GM19467 (cell line): ENCODE results near the gene BCAS3.

Experiments
- ATAC-seq: cut with Tn5 transposase; IDR thresholded peaks from one replicate; pipeline ENCODE4 v1.9.1; 2021; ENCODE audit warnings: mild to moderate bottlenecking, moderate library complexity; ENCODE audit not compliant: unreplicated experiment

The BCAS3 gene

DNA sequence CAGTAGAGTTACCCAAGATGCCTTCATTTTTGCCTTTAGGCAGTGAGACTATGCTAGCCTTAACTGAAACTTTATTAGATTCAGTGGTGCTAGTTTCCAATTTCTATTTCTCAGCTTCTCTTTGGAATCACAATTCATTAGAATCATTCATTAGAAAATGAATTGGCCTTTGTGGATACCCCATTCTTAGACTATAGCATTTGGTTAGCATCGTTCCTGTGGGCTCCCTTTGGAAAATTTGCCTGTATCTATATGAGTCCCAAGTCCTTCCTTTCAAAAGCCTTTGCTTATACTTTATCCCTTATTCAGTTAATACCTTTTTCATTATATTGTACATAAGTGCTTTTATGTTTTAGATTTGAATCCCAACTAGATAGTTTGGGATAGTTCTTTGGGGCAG, 535.0 kb downstream of the BCAS3 start:
- no peak for ATAC-seq

DNA sequence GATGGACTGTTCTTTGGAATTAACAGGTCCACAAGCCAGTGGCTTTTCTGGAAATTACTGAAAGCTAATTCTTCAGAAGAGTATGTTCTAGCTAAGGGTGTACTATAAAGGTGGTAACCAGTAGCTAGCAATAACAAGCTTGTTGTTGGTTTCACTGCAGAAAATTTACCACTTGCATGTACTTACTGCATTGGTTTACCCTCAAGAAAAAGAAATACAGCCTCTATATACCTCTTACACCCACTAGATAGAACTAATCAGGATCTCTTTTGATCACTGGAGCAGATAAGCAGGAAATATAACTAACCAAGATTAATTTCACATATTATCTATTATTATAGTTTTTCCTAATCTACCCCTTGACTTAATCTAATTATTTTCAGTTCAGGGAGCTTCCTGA, 537.1 kb downstream of the BCAS3 start:
- no peak for ATAC-seq

DNA sequence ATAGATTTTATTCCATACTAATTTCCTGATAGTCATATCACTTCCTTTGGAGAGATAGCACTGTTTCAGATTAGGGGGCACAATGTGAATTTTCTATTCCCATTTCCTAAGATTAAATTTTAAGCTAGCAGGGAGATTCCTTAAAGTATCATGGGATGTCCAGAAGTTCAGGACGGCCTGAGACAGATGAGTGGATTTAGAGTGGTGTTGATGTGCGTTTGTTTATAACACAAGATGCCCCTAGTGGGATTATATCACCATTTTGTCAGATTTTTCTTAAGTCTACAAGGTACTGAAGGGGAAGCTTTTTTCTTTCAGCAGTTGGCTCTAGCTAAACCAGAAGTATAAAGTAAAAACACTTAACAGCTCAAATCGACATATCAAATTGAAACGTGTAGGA, 538.4 kb downstream of the BCAS3 start:
- no peak for ATAC-seq

DNA sequence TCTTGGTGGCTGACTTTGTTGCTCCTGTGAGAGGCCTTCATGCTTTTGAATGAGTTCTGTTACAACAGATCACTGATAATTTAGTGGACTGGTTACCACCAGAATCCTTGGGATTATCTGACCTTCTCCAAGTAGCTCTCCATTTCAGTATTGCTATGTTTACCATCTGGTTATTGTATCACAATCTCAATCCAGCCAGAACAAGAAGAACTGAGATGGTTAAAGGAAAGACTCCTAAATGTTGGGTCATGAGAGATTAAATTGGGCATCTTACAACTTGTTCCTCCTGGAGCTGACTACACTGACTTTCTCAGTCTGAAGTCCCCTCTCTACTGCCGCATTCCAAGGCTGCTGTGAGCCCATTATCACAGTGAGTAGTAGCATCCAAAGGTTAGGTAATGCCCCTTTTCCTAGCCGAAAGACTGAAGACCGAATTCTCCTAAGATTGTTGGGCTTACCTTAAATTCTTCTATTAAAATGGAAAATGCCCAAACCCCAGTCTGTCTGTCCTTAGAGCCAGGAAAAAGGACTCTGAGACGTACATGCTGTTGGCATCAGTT, 540.3 kb downstream of the BCAS3 start:
- no peak for ATAC-seq

DNA sequence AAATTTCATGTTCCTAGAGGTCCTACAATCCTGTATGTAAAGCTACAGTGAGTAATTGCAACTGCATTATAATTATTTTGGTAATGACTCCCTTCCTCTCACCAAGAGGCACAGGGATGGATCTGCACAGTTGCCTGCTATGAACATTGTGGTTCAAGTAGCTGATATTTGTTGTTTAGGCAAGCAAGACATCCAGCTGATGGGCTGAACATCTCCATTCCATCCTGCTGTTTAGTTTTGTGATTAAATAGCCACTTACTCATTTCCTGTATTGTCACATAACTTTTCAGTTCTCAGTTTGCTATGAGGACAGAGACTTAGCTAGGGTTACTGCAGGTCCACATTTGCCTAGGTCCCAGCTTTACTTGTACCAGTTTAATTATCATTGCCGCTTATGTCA, 540.8 kb downstream of the BCAS3 start:
- ATAC-seq, result no peak

DNA sequence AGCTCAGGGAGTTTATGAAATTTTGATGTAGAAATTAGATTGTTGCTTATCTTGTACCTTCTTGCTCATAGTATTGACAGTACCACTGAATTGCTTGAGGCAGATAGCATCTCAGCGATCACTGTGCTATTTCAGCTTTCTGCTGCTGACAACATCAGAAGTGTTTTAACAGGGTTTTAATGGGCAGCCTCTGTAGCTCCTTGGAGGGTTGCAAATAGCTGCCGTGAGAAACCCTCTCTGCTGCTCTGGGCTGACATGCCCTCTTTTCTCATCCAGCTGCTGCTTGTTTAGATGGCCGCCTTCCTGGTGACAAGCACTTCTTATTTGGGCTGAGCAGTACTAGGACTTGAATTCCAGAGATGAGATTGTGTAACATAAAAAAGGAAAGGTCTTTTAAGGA, 541.8 kb downstream of the BCAS3 start:
- ATAC-seq, result no peak

DNA sequence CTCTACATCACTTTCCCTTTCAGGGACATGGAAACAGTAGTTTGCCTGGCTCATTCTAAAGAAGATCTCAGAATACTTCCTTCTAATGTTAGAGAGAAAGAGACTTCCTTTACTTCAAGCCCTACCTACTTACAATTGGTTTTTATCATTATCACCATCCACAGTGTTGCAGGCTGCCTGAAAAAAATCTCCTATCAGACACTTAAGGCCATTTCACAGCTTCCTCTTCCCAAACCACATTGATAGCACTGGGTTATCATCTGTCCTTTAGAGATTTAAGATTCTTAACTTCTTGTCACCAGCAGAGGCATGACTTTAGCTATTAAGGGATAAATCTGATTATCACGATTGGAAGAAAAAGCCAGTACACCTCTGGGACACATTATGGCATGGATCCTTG, 543.5 kb downstream of the BCAS3 start:
- no peak for ATAC-seq

DNA sequence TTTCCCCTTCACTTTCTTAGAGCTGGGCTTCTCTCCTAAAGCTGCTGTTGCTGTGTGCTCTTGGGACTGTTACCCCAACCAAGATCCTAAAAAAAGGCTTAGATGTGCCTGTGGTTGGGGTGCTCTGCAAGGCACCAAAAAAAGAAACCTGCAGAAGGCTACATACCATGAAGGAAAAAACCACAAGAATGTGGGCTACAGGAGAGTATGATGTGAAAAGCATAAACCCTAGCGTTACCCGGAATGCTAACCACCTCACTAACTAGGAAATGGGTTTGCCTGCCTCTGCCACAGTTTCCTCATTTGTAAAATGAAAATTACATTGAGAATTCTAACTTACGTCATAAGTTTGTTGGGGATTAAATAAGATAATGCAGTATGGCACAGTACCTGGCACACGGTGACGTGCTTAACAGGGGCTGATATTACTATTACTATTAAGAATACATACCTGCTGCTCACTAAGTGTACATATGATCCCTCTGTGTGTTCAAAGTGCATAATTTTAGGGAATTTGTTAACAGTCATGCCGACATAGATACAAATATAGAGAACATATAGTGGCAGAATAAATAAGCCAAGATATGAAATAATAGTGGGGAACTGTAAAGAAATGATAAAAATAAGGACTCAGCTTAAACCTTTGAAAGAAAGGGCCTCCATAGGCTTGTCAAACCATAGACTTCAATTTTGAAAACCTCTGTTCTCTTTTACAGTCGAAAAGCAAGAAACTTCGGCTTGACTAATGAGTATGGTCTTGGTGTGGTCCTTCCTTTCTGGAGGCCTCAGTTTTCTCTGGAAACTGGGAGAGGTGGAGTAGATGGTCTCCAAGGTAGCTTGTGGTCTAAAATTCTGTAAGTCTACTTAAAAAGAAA, 544.2 kb downstream of the BCAS3 start:
- ATAC-seq, result no peak

DNA sequence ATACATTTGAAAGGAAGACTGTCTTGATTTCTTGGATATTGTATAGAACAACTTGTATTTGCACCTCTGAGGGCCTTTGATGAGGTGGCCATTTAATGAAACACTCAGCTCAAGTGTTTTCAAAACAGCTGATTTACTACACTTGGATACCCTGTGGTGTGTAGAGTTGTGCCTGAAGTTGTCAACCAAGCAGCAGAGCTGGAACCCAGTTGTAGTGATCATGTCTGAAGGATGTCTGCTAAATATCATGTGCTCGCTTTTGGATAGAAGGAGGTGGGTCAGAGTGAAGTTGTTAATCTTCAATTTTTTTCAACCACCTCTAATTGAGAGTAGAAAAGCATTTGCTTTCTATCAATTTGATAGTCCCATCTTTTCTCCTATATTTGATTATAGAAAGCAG, 546.1 kb downstream of the BCAS3 start:
- no peak for ATAC-seq

DNA sequence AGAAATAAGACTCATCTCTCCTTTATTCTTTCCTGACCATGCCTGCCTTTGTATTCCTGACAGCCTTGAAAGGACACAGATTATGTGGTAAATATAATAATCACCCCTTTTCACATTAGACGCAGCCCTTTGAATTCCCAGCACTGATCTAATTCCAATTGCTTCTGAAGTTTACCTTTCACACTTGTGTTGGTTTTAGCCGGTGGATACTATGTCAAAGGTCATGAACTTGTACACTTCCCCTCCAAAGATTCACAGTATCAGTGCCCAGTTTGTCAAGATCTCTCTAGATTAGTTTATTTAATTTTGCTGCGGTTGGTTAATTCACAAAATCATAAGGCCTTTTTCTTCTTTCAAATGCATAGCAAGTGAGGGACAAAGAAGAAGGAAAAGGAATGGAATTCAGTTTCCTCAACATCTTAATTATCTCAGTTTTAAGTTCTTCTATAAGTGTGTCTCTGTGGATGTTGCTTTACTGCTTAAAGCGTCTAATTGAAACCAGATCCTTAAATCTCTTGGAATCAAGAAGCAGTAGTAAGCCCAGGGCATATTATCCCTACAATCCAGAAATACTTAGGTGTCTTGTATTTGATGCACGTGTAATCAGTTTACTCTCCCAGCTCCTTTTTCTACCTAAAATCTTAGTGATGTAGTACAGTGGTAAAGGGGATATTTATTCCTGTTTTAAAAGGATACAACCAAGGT, 547.7 kb downstream of the BCAS3 start:
- no peak for ATAC-seq

DNA sequence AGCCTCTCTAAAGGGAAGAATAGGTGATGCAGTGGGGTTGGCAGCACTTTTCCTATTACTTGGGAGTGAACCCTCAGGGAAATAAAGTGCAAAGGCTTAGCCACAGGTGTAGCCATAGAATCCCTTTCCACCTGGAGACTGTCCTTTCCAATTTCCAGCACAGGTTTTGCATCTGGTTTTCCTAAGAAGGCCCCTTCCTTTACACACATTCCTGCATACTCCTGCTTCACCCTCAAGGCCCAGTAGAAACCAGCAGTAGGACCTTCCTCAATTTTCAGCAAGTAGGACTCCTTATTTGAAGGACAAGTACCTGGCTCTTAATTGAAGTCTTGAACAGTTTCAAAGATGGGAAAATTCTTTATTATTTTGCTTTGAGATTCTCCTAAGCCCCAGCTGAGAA, 550.2 kb downstream of the BCAS3 start:
- no peak for ATAC-seq

DNA sequence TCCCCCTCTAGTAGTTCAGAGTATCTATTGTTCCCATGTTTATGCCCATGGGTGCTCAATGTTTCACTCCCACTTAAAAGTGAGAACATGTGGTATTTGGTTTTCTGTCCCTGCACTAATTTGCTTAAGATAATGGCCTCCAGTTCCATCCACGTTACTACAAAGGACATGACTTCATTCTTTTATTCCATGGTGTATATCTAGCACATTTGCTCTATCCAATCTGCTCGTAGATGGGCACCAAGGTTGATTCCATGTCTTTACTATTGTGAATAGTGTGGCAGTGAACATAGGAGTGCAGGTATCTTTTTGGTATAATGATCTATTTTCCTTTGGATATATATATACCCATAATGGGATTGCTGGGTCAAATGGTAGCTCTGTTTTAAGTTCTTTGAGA, 552.8 kb downstream of the BCAS3 start:
- ATAC-seq, result no peak

DNA sequence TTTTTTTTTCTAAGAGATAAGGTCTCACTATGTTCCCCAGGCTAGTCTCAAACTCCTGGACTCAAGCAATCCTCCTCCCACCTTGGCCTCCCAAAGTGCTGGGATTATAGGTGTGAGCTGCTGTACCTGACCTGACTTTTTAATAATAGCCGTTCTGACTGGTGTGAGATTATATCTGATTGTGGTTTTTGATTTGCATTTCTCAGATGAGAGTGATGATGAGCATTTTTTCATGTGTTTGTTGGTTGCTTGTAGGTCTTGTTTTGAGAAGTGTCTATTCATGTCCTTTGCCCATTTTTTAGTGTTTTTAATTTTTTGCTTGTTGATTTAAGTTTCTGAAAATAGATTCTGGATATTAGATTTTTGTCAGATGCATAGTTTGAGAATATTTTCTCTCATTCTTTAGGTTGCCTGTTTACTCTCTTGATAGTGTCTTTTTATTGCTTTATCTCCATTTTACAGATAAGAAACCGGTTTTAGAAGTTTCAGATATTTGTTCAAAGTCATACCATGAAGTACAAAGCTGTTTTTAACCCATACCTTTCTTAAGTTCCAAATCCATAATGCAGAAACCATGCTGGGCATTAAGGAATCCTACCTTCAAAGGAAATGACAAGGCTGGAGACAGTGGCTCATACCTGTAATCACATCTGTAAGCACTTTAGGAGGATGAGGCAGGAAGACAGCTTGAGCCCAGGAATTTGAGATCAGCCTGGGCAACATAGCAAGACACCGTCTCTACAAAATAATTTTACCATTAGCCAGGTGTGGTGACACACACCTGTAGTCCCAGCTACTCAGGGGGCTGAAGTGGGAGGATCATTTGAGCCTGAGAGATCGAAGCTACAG, 553.5 kb downstream of the BCAS3 start:
- no peak for ATAC-seq

DNA sequence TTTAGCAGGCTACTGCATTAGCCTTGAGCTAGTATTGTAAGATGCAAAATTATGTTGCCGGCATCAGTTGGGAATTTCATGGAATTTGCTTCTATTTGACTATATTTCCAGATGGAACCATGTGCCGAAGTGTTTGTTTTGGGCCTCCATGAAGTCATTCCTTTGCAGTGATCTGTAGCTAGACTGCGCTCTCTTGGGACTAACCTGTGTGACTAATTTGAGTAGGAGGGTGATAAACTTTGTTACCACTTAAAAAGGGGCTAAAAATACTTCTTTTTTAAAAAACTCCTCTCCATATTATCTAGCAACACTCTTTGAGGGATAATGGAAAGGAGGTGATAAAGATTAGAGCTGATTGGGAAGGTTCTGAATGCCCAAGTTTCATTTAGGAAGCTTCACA, 555.2 kb downstream of the BCAS3 start:
- ATAC-seq, result no peak

DNA sequence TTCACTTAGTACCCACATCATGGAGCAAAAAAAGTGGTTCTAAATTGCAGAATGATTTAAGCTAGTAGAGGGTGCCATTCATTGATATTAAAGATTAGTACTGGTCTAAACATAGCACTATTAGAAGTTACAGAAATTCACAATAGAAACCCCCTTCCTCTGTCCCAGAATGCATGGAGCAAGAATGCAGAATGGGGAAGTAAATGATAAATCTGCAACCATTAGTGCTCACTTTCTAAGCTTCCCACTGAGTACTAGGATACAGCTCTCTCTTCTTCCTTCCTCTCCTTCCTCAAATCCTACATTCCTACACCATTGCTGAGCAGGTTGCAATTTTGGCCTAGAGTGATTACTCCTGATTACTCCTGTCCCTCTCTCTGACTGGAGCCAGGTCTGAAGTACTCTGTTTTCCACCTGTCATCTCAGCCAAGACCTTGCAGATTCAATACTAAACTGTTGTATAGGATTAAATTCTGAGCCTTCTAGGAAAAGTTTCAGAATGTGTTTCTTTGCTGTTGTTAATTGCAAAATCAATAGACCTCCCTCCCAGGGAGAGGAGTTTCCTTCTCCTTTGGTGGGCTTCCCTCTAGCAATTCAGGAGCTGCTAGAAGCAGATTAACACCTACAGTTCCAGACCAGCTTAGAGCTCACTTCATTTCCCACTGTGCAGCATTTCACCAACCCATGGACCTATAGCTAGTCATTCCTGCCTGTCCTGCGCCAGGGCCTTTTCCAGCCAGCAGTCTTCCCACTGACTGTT, 556.5 kb downstream of the BCAS3 start:
- no peak for ATAC-seq

DNA sequence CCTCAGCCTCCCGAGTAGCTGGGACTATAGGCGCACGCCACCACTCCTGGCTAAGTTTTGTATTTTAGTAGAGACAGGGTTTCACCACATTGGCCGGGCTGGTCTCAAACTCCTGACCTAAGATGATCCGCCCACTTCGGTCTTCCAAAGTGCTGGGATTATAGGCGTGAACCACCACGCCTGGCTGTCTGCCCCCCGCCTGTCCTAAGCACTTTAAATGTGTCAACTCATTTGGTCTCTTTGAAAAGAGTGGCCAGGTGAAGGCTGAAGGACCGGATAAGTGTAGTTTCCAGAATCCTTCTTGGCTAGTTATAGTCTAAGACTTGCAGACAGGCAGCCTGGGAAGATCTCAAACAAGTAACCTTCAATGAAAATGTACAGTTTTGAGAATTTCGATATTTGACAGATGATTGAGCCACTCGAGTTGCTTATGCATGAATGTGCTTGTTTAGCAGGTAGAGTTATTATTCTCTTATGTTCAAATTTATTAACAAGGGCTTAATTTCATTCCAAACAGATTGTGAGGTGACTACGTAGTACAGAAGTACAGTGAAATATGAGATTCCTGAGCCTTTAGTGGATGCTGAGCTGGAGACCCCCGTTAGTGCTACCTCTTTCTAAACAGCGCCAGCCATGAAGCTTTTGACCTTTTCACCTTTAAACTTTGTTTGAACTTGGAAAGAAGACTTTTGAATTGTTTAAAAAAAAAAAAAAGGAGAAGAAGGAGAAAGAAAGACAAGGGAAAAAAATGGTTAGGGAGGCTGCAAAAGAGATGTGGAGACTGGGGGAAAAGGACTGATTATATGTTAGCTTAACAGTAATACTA, 557.6 kb downstream of the BCAS3 start:
- no peak for ATAC-seq

DNA sequence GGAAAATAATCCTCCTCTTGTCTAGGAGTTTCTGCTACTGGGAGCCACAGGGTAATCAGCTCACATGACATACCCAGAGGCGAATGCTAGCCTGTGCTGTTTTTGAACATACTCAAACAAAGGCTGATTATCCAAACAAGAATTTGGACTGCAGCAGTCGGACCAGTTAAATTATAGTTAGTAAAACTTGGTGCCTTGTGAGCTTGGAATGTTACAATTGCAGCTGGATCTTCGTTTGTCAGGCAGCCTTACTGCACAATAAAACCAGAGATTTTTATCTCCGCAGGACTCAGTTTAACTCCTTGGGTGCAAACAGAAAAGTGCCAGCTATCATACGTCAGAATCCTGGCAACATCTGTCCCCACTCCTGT, 558.2 kb downstream of the BCAS3 start:
- no peak for ATAC-seq

DNA sequence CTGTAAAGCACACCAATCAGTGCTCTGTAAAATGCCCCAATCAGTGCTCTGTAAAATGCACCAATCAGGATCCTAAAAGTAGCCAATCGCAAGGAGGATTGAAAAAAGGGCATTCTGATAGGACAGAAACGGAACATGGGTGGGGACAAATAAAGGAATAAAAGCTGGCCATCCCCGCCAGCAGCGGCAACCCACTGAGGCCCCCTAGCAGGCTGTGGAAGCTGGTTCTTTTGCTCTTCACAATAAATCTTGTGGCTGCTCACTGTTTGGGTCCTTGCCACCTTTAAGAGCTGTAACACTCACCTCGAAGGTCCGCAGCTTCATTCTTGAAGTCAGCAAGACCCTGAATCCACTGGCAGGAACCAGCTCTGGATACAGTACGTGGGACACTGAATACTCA, 559.6 kb downstream of the BCAS3 start:
- no peak for ATAC-seq

DNA sequence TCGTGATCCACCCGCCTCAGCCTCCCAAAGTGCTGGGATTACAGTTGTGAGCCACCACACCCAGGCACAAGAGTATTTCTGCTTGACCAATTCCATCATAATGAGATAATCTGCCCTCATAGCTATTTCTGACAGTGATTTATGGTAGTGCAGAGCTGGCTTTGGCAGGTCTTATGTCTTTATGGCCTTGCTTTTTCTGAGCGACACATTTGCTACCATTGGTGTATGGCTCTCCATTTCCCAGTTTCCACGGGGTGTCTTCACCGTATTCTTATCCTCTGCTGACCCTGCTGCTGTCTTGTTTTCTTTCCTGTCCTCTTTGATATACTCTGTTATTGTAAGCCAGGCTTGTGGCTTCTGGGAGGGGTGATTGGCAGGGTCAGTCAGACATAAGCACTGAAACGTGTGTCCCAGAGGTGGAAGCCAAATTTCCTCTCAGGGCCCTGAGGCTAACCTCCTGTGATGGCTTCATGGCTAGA, 560.8 kb downstream of the BCAS3 start:
- ATAC-seq, result no peak

DNA sequence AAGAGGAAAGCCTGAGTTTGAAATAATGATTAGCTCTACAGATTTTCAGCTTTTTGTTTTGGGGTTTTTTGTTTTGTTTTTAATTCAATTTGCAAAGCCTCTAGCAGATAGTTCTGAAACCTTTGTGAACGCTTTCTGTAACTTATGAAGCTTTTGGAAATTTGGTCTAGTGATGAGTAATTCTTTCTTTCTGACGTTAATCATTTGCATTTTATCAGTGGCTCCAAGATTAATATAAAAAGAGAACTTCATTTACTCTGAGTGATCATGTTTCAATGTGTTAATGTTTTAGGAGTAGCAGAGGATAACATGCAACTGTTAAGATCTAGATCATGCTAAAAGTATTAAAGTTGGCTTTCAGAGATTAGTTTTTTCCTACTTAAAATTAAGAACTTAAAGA, 561.7 kb downstream of the BCAS3 start:
- ATAC-seq, result no peak
